GM12873 (cell line): ENCODE data around the gene LRRK2.

ENCODE experiments used
- CTCF ChIP-seq: IDR thresholded peaks from 2 replicates; pipeline ENCODE4 v1.5.1; 2012; ENCODE audit warnings: low read depth, mild to moderate bottlenecking, moderate library complexity, low read length, control low read depth; ENCODE audit not compliant: insufficient read depth; ENCODE audit errors: missing control alignments

The LRRK2 gene

DNA sequence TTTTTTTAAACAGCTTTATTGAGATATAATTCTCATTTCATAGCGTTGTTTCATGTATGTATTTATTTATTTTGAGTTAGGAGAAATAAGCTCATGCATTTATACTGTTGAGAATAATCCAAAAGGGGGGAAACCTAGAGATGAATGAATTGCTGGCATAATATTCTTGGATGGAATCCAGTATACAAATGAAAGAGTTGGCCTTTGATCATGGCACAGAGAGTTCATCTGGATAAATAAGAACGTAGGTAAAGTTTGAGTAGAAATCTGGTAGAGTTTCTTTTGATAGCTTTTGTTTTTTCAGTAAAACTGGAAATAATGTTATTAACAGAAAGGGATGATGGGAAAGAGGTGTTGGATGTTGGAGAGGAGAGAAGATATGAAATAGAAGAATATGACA lies 166.2 kb downstream of the LRRK2 start:
- TF ChIP-seq CTCF, result no peak

GRCh38 chr12:40393026-40393425 lies 168.2 kb downstream of the LRRK2 start:
- TF ChIP-seq CTCF, result no peak

DNA sequence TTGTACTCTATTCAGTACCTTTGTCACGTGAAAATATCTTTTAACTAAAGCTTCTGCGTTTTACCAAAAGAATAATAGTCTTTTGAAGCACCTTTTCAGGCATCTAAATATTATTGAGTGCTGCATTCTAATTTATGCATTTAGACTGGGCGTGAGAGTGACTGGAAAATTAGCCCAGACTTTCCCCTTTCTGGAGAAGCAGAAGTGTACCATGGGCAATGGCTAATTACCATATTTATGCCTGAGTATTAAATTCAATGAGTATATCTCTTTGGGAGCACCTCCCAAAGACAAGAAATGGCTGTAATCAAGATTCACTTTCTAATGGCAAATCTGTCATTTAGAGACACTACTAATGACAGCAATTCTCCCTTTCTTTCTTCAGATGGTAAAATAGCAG lies 174.9 kb downstream of the LRRK2 start:
- TF ChIP-seq CTCF, result no peak

DNA sequence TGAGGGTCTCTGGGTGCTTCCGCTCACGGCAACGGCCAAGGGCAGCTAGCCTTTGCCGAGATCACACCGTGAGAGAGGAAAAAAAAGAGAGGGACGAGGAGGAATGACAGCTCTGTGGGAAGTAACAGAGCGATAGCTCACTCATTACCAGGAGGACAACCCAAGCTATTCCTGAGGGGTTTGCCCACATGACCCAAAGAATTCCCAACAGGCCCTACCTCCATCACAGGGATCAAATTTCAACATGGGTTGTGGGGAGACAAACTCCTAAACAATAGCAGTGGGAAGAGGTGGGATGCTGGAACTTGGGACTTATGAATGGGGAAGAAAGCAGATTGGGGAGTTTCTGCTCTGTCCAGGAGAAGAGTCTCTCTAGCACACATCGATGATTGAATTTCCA lies 180.6 kb downstream of the LRRK2 start:
- TF ChIP-seq CTCF, result no peak
